Common myeloid progenitor, CD34-positive (primary cell): Measurements from ENCODE around the gene UPK2.

Experiments used
- CTCF ChIA-PET: fragments of 350-600 bp; sonication (Branson Sonifier 250); formaldehyde crosslinking; loops from one replicate; lab custom pipeline; 2021; ENCODE audit warnings: antibody characterized with exemption; lab: Charles Lee
- POLR2A ChIA-PET: fragments of 350-600 bp; sonication (Branson Sonifier 250); formaldehyde crosslinking; loops from one replicate; lab custom pipeline; 2021; ENCODE audit warnings: antibody characterized with exemption; lab: Charles Lee
- DNase-seq, 3 donors: peaks; one replicate each; pipeline versions ENCODE4 v3.0.0 to v3.0.0-alpha.2; 2013
- H3K27ac ChIP-seq, 2 experiments: 1 replicate in 1 of 2; 2 replicates in 1 of 2; pipeline ENCODE4 v1.7.0; 2013; ENCODE audit warnings: inconsistent platforms in 2 of 2, low read length in 2 of 2, mild to moderate bottlenecking in 2 of 2, low read depth in 1 of 2, moderate library complexity in 1 of 2; ENCODE audit not compliant: severe bottlenecking in 2 of 2, insufficient read depth in 1 of 2, poor library complexity in 1 of 2
- H3K27me3 ChIP-seq, 5 experiments: replicated peaks in 2 of 5; 1 replicate in 3 of 5; 2 replicates in 2 of 5; pipeline versions ENCODE4 v1.6.1 to v1.7.0; 2013; ENCODE audit warnings: low read length in 4 of 5, mild to moderate bottlenecking in 2 of 5, moderate library complexity in 2 of 5, inconsistent platforms in 1 of 5; ENCODE audit not compliant: insufficient read depth in 5 of 5, control insufficient read depth in 4 of 5
- H3K36me3 ChIP-seq, 4 experiments: 1 replicate in 2 of 4; 2 replicates in 2 of 4; pipeline versions ENCODE4 v1.6.1 to v1.7.0; 2013; ENCODE audit warnings: low read length in 3 of 4, control low read depth in 1 of 4, mild to moderate bottlenecking in 1 of 4; ENCODE audit not compliant: control insufficient read depth in 4 of 4, insufficient read depth in 4 of 4
- H3K4me1 ChIP-seq, 4 experiments: 1 replicate in 3 of 4; 2 replicates in 1 of 4; pipeline versions ENCODE4 v1.6.1 to v1.7.1; 2013; ENCODE audit warnings: low read length in 3 of 4, mild to moderate bottlenecking in 3 of 4, control low read depth in 1 of 4, inconsistent platforms in 1 of 4, moderate library complexity in 1 of 4; ENCODE audit not compliant: control insufficient read depth in 4 of 4, insufficient read depth in 4 of 4; ENCODE audit errors: control extremely low read depth in 1 of 4
- H3K4me3 ChIP-seq, 7 experiments: 1 replicate in 4 of 7; 2 replicates in 3 of 7; pipeline versions ENCODE4 v1.5.1 to v1.7.0; 2013; ENCODE audit warnings: mild to moderate bottlenecking in 7 of 7, low read length in 6 of 7, moderate library complexity in 6 of 7, inconsistent platforms in 2 of 7, low read depth in 2 of 7, control low read depth in 1 of 7; ENCODE audit not compliant: insufficient read depth in 4 of 7, control insufficient read depth in 1 of 7; ENCODE audit errors: extremely low read depth in 1 of 7
- H3K9me3 ChIP-seq, 5 experiments: 1 replicate in 4 of 5; 2 replicates in 1 of 5; pipeline versions ENCODE4 v1.6.1 to v1.7.1; 2013; ENCODE audit warnings: low read length in 4 of 5, mild to moderate bottlenecking in 2 of 5, inconsistent platforms in 1 of 5, low read depth in 1 of 5, moderate library complexity in 1 of 5; ENCODE audit not compliant: control insufficient read depth in 4 of 5, insufficient read depth in 2 of 5; ENCODE audit errors: control extremely low read depth in 1 of 5
- WGBS: methylation state at CpG from one replicate; pipeline ENCODE4 v1.1.5; 2013; ENCODE audit not compliant: insufficient coverage; 5-methylcytosine and 5-hydroxymethylcytosine counted together

UPK2 gene

GRCh38 chr11:118923721-118924587, 32.1 kb upstream of the UPK2 start:
- no peaks in the 10 kb centered on the region for H3K36me3 ChIP-seq

DNA sequence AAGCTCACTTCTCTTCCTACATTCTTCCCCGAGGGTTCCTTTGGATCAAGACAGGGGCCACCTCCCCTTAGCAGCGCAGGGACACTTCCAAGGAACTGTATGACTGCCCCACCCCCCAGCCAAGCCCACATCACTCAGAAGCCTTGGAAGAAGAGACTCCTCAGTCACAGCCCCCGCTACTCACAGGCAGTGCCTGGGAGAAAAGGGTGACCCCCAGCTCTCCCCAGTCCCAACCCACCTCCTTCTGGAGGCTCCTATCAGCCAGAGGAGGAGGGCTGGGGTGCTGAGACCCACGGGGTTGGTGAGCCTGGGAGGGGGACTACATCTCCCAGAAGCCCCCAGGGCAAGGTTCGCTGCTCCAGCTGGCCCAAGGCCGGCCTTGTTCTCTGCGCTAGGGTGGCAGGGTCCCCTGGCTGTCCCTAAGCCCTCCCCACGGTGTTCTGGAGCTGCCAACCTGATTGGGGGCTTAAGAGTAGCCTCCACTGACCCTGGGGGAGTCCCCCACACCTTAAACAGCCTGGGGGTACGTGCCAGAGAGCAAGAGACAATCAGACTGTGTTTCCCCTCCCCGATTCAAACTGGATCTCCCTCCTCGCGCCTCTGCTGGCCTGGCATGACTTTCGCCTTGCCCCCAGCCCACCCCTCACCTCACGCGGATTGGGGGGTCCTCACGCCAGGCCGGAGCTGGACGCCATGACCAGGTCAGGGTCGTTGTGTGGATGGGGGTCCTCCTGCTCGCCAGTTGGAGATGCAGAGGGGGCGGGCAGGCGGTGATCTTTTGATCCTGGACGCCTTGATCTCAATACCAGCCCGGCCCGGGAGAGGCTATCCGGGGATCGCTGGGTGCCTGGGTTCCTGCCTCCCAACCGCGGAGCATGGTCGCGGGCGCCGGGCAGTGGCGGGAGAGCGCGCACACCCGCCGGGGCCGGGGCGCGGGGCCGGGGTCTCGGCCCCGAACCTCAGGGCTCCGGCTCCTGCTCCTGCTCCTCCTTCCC, 31.2 kb upstream of the UPK2 start:
- WGBS, result 0% methylated on average over 31 of the region's 45 CpGs
- H3K9me3 ChIP-seq, result no peaks in the 10 kb centered on the region
- H3K36me3 ChIP-seq, result no peaks in the 10 kb centered on the region
- CTCF ChIA-PET, result interaction anchor here (0.6 to 13.2 kb wide), 9 partner anchors 8 to 235 kb away, joined by 3 to 256 read pairs (median 4); partner anchors contain the start of genes CENATAC and UPK2
- DNase-seq, result peak in 2 of 3 donors; percentile 56 to 69
- POLR2A ChIA-PET, result interaction anchor here (0.6 to 4.2 kb wide), 3 partner anchors 12 to 353 kb away, joined by 3 to 39 read pairs (median 3); partner anchors contain the start of genes ARCN1 and DDX6
- H3K4me3 ChIP-seq, result peak overlapping the region; percentile 70 to 96 (median 85)
- no peaks in the 10 kb centered on the region for H3K27me3 ChIP-seq
- H3K27ac ChIP-seq, result peak overlapping the region in 1 of 2 experiments; percentile 68
- H3K4me1 ChIP-seq, result peaks cover 5 to 89% (median 71%) of the 10 kb centered on the region in 4 experiments

More at GRCh38 chr11:118923721-118924587, 32.1 kb upstream of the UPK2 start:
- Histone ChIP-seq H3K27me3 (no peaks in the 10 kb centered on the region), H3K9me3 (no peaks in the 10 kb centered on the region), H3K4me3 (peak overlapping the region; percentile 70 to 96 (median 85)), H3K4me1 (peaks cover 5 to 94% (median 76%) of the 10 kb centered on the region in 4 experiments), H3K27ac (peak overlapping the region in 1 of 2 experiments; percentile 68)
- 56% methylated on average over 4 of the region's 7 CpGs for WGBS
- POLR2A ChIA-PET, result interaction anchor here (0.6 to 4.2 kb wide), 2 partner anchors 11 to 133 kb away, joined by 3 to 39 read pairs; partner anchors contain the start of gene DDX6
- no peak for DNase-seq
- CTCF ChIA-PET, result interaction anchor here (0.9 to 13.2 kb wide), 5 partner anchors 11 to 74 kb away, joined by 3 to 256 read pairs (median 5); partner anchors contain the start of genes CENATAC and UPK2

DNA sequence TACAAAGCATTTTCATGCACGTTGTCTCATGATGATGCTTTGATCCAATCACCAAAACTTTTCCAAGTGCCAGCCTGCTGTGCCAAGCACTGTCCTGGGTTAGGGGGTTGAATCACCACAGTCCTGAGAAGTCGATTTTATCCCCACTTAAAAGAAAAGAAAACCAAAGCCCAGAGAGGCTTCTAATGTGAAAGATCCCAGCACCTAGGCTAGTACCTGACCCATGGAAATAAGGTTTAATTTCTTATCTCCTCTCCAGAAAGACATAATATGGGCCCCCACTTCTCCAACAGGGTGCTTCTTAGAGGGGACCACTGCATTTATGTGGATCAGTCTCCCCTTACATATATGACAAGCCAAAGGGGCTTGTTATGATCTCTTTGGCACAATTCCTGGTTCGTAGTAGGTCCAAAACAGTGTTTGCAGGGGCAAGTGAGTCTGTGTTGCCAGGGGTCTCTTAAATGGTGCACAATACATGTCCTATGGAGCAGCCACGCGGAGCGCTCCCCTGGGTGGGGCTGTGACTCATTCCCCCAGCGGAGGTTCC, 28.5 kb upstream of the UPK2 start:
- peaks cover 5 to 81% (median 57%) of the 10 kb centered on the region in 4 experiments for H3K4me1 ChIP-seq
- CTCF ChIA-PET, result interaction anchor here (1.0 to 13.2 kb wide), 4 partner anchors 15 to 49 kb away, joined by 3 to 256 read pairs (median 12); partner anchors contain the start of gene UPK2

DNA sequence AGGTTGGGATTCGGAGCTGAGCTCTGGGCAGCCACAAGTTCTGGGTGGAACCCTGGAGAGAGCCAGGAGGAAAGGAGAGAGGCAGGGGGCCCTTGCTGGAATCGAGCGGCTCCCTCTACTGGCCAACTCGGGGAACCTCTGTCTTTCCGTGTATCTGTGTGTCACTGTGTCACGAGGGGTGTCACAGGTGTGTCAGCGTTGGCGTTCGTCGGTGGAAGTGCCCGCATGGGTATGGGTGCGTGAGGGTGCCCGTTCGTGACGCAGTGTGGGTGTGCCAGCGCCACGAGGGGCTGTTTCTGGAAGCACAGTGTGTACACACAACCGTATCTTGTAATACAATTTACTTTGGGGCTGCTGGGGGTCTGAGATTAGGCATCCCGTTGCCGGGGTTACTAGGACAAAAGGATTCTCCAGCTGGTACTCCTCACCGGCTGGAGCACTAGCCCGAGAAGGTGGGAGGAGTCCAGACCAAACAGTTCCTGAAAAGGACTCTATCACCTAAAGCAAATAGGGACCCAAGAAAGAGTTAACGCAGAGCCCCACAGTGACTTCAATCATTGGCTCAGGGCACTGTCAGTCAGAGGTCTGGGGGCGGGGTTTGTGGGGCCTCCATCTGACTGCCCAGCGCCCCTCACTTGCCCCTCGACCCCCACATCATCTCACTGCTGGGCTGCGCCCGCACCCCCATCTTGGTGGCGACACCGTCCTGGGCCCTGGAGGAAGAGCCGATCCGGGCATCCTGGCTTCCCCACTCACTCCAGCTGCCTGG, 27.8 kb upstream of the UPK2 start:
- Histone ChIP-seq H3K4me1 (peaks cover 5 to 75% (median 51%) of the 10 kb centered on the region in 4 experiments), H3K4me3 (peak overlapping the region; percentile 66 to 93 (median 82)), H3K9me3 (no peaks in the 10 kb centered on the region), H3K27ac (peak overlapping the region; percentile 76 to 93), H3K27me3 (no peaks in the 10 kb centered on the region), H3K36me3 (no peaks in the 10 kb centered on the region)
- DNase-seq, result peak; percentile 92 to 95 (median 94)
- ChIA-PET POLR2A (interaction anchor here (0.5 to 0.8 kb wide), 3 partner anchors 15 to 428 kb away, joined by 3 to 5 read pairs (median 4); no protein-coding TSS in a partner anchor), CTCF (interaction anchor here (0.7 to 13.2 kb wide), 5 partner anchors 9 to 87 kb away, joined by 3 to 256 read pairs (median 3); partner anchors contain the start of gene UPK2)
- 0% methylated on average over 16 of the region's 32 CpGs for WGBS

More for the DNA sequence above, 28.5 kb upstream of the UPK2 start:
- WGBS, result 20% methylated on average over 7 of the region's 7 CpGs
- Histone ChIP-seq H3K27me3 (no peaks in the 10 kb centered on the region), H3K4me3 (peak overlapping the region in 3 of 7 experiments; percentile 92 to 93 (median 92)), H3K36me3 (no peaks in the 10 kb centered on the region), H3K27ac (peak overlapping the region in 1 of 2 experiments; percentile 93), H3K9me3 (no peaks in the 10 kb centered on the region)
- no peak for DNase-seq
- POLR2A ChIA-PET, result interaction anchor here (0.5 to 0.8 kb wide), 3 partner anchors 14 to 429 kb away, joined by 3 to 5 read pairs (median 4); no protein-coding TSS in a partner anchor

DNA sequence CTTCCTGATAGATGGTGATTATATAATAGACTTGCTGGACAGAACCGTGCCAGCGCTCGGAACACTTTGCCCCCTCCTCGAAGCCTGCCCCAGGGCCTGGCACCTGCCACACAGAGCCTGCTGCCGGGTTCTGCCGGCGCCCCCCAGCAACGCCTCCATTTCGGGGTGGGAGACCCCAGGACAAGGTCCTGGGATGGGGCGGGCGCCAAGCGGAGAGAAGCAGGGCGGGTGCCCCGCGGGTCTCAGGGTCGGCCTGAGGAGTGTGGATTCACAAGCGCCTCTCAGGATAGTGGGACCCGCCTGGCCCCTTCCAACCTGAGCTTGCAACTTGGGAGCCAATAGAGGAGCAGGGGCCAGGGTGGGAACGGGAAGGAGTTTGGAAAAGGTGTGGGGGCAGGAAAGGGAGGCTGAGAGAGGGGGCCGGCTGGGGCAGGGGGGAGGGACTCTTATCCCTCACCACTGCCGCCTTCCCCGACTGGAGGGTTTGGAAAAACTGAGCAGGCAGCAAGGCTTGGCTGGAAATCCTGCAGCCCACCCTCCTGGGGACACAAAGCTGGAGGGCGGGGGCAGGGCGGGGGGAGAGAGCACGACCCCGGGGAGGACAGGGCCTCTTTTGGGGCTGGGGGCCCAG, 27.1 kb upstream of the UPK2 start:
- Histone ChIP-seq H3K4me3 (peak overlapping the region; percentile 66 to 93 (median 82)), H3K9me3 (no peaks in the 10 kb centered on the region), H3K27ac (peak overlapping the region; percentile 76 to 93), H3K36me3 (no peaks in the 10 kb centered on the region), H3K27me3 (no peaks in the 10 kb centered on the region), H3K4me1 (peaks cover 5 to 68% (median 44%) of the 10 kb centered on the region in 4 experiments)
- WGBS, result 0% methylated on average over 20 of the region's 26 CpGs
- ChIA-PET POLR2A (interaction anchor here (0.6 to 1.5 kb wide), 2 partner anchors 16 to 20 kb away, joined by 5 to 8 read pairs; no protein-coding TSS in a partner anchor), CTCF (interaction anchor here (0.7 to 13.2 kb wide), 5 partner anchors 9 to 87 kb away, joined by 3 to 256 read pairs (median 3); partner anchors contain the start of gene UPK2)
- DNase-seq, result peak in 1 of 3 donors; percentile 48
